Keratinocyte (primary cell): Measurements from ENCODE around the gene MED9. TPM values are rescaled to one million over a fixed set of nuclear protein-coding genes. Genes with fewer than 3 reads are reported as not detected.

ENCODE experiments used
- DNase-seq: peaks from one replicate; pipeline ENCODE4 v3.0.0-alpha.2; 2011; ENCODE audit warnings: low read depth, missing footprints, low spot score
- FAIRE-seq: peaks from 2 replicates; lab custom pipeline; 2011; peaks lifted over from hg19 to GRCh38; lab: Jason Lieb, UNC
- H2AFZ ChIP-seq: 2 replicates; pipeline ENCODE4 v1.6.0; 2012; ENCODE audit warnings: low read length, control low read depth, inconsistent platforms; ENCODE audit not compliant: control insufficient read depth
- H3K27ac ChIP-seq: 2 replicates; pipeline ENCODE4 v1.5.1; 2011; ENCODE audit warnings: low read length; ENCODE audit not compliant: control insufficient read depth, insufficient read depth
- H3K27me3 ChIP-seq: 3 replicates; pipeline ENCODE4 v1.6.0; 2011; ENCODE audit warnings: low read length; ENCODE audit not compliant: control insufficient read depth, insufficient read depth; ENCODE audit errors: extremely low read depth
- H3K36me3 ChIP-seq, 2 experiments: 2 replicates in 1 of 2; 3 replicates in 1 of 2; pipeline ENCODE4 v1.5.1; 2011; ENCODE audit warnings: low read length in 2 of 2, mild to moderate bottlenecking in 1 of 2; ENCODE audit not compliant: control insufficient read depth in 2 of 2, insufficient read depth in 2 of 2; ENCODE audit errors: extremely low read depth in 1 of 2
- H3K4me1 ChIP-seq: 3 replicates; pipeline ENCODE4 v1.5.1; 2011; ENCODE audit warnings: low read length; ENCODE audit not compliant: control insufficient read depth, insufficient read depth; ENCODE audit errors: extremely low read depth
- H3K4me2 ChIP-seq: 3 replicates; pipeline ENCODE4 v1.6.0; 2011; ENCODE audit warnings: low read depth, low read length; ENCODE audit not compliant: control insufficient read depth, insufficient read depth; ENCODE audit errors: extremely low read depth
- H3K4me3 ChIP-seq, 3 experiments: fragments of 200-600 bp in 1 of 3; sonication (generic) in 1 of 3; 2 replicates in 2 of 3; 3 replicates in 1 of 3; pipeline ENCODE4 v1.5.1; 2011 to 2016; ENCODE audit warnings: low read length in 3 of 3, mild to moderate bottlenecking in 3 of 3, control low read depth in 2 of 3, inconsistent platforms in 1 of 3, low read depth in 1 of 3, mixed read lengths in 1 of 3, mixed run types in 1 of 3, moderate library complexity in 1 of 3; ENCODE audit not compliant: control insufficient read depth in 2 of 3, insufficient read depth in 2 of 3; ENCODE audit errors: extremely low read depth in 1 of 3
- H3K79me2 ChIP-seq: 2 replicates; pipeline ENCODE4 v1.6.0; 2012; ENCODE audit warnings: low read length; ENCODE audit not compliant: control insufficient read depth, insufficient read depth
- H3K9ac ChIP-seq: 3 replicates; pipeline ENCODE4 v1.6.0; 2011; ENCODE audit warnings: low read length; ENCODE audit not compliant: control insufficient read depth, insufficient read depth; ENCODE audit errors: extremely low read depth
- H3K9me1 ChIP-seq: 3 replicates; pipeline ENCODE4 v1.6.0; 2011; ENCODE audit warnings: low read length; ENCODE audit not compliant: control insufficient read depth, insufficient read depth; ENCODE audit errors: extremely low read depth
- H3K9me3 ChIP-seq: 2 replicates; pipeline ENCODE4 v1.5.1; 2012; ENCODE audit warnings: low read depth, low read length; ENCODE audit not compliant: control insufficient read depth
- H4K20me1 ChIP-seq: 3 replicates; pipeline ENCODE4 v1.6.0; 2011; ENCODE audit warnings: low read length; ENCODE audit not compliant: control insufficient read depth, insufficient read depth; ENCODE audit errors: extremely low read depth
- EZH2 ChIP-seq: IDR thresholded peaks from one replicate; pipeline ENCODE4 v1.6.1; 2012; ENCODE audit warnings: inconsistent platforms, mild to moderate bottlenecking, low read length, moderate library complexity
- dilution Hi-C: fragments of 300-500 bp; cut with MboI; formaldehyde crosslinking; loops from one replicate; pipeline ENCODE4 v1.7.0; 2020; ENCODE audit warnings: low sequenced_read_pairs; ENCODE audit not compliant: extremely low pct_ligation_motif_present
- polyA plus RNA-seq, 5 experiments: library from polyadenylated mRNA; depleted of rRNA in 3 of 5; stranded (reverse) in 3 of 5; stranded (forward) in 1 of 5; unstranded in 1 of 5; fragments of >200 nt; gene quantifications; 1 replicate in 1 of 5; 2 replicates in 3 of 5; 3 replicates in 1 of 5; pipeline versions ENCODE4 v1.2.1 to v1.2.3, GENCODE V29; 2011 to 2012; ENCODE audit warnings: missing spikeins in 2 of 5, low read depth in 1 of 5, low replicate concordance in 1 of 5
- TF ChIP-seq, protein P1 (sequence below), 3 experiments: IDR thresholded peaks in 1 of 3; conservative IDR thresholded peaks in 1 of 3; optimal IDR thresholded peaks in 1 of 3; 2 replicates in 2 of 3; 3 replicates in 1 of 3; pipeline versions ENCODE3 to v1.5.1; 2011; ENCODE audit warnings: low read length in 3 of 3, mild to moderate bottlenecking in 3 of 3, moderate library complexity in 2 of 3, control low read depth in 1 of 3, inconsistent platforms in 1 of 3; ENCODE audit not compliant: insufficient read depth in 2 of 3; ENCODE audit errors: extremely low read depth in 1 of 3

Gene MED9
- polyA plus RNA-seq, 1 donor (not counting 4 experiments of a cell fraction or from before 2014, with no cell fraction given) = 6.9 TPM

- DNase-seq = no peak
- TF ChIP-seq, protein P1, sequence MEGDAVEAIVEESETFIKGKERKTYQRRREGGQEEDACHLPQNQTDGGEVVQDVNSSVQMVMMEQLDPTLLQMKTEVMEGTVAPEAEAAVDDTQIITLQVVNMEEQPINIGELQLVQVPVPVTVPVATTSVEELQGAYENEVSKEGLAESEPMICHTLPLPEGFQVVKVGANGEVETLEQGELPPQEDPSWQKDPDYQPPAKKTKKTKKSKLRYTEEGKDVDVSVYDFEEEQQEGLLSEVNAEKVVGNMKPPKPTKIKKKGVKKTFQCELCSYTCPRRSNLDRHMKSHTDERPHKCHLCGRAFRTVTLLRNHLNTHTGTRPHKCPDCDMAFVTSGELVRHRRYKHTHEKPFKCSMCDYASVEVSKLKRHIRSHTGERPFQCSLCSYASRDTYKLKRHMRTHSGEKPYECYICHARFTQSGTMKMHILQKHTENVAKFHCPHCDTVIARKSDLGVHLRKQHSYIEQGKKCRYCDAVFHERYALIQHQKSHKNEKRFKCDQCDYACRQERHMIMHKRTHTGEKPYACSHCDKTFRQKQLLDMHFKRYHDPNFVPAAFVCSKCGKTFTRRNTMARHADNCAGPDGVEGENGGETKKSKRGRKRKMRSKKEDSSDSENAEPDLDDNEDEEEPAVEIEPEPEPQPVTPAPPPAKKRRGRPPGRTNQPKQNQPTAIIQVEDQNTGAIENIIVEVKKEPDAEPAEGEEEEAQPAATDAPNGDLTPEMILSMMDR (optimal IDR thresholded peaks at IDR 0.05 in 1 of 3, IDR thresholded peaks at IDR 0.05 in 1 of 3, conservative IDR thresholded peaks at IDR 0.05 in 1 of 3; ENCODE audit: extremely low read depth in 1 of 3, insufficient read depth in 2 of 3, low read length in 3 of 3) = no peak
- no peak for TF ChIP-seq EZH2
- Histone ChIP-seq H2AFZ (no peak overlapping the region), H3K4me3 (no peak overlapping the region), H3K9me1 (no peaks in the 10 kb centered on the region), H3K27me3 (peaks cover 44% of the 10 kb centered on the region), H3K27ac (no peak overlapping the region), H3K79me2 (no peaks in the 10 kb centered on the region), H4K20me1 (peaks cover 10% of the 10 kb centered on the region), H3K36me3 (no peaks in the 10 kb centered on the region), H3K9ac (no peak overlapping the region), H3K4me2 (no peak overlapping the region), H3K9me3 (no peaks in the 10 kb centered on the region), H3K4me1 (no peaks in the 10 kb centered on the region)
- no peak for FAIRE-seq
- dilution Hi-C loops = no loop called here
Measured at GRCh38 chr17:17504341-17505140, 27.7 kb downstream of the MED9 start.

GRCh38 chr17:17505151-17505550 lies 28.4 kb downstream of the MED9 start:
- no peak for TF ChIP-seq EZH2
- TF ChIP-seq, protein P1 (optimal IDR thresholded peaks at IDR 0.05 in 1 of 3, IDR thresholded peaks at IDR 0.05 in 1 of 3, conservative IDR thresholded peaks at IDR 0.05 in 1 of 3; ENCODE audit: extremely low read depth in 1 of 3, insufficient read depth in 2 of 3, low read length in 3 of 3) = no peak
- DNase-seq (no peak), FAIRE-seq (no peak)
- Histone ChIP-seq H3K4me2 (no peak overlapping the region), H3K9me1 (no peaks in the 10 kb centered on the region), H3K9me3 (no peaks in the 10 kb centered on the region), H3K79me2 (no peaks in the 10 kb centered on the region), H4K20me1 (peaks cover 10% of the 10 kb centered on the region), H3K4me3 (no peak overlapping the region), H3K27me3 (peaks cover 44% of the 10 kb centered on the region), H2AFZ (no peak overlapping the region), H3K27ac (no peak overlapping the region), H3K36me3 (no peaks in the 10 kb centered on the region), H3K9ac (no peak overlapping the region), H3K4me1 (no peaks in the 10 kb centered on the region)
- dilution Hi-C loops = no loop called here
